ENCODE measurements around the gene SLCO2B1. TPM values are rescaled to one million over a fixed set of nuclear protein-coding genes. Genes with fewer than 3 reads are reported as not detected.
A peak's percentile ranks its signal among the peaks of the same experiment; 100 is the strongest.

Gene SLCO2B1
- total RNA-seq, 2 donors from 2014 or later = 37.6 to 50.3 TPM

- H3K9me3 ChIP-seq = no peaks in the 10 kb centered on the region
- no peaks in the 10 kb centered on the region for H3K27me3 ChIP-seq
- no peak overlapping the region for H3K4me3 ChIP-seq
- no peaks in the 10 kb centered on the region for H3K4me1 ChIP-seq
- intact Hi-C loops (cut with DNase I) = no loop called here
- no peak for TF ChIP-seq CTCF (IDR thresholded peaks at IDR 0.05)
- DNase-seq = no peak
- H3K9ac ChIP-seq (ENCODE audit: low read depth in 2 of 2, low read length in 2 of 2) = no peak overlapping the region
- H3K36me3 ChIP-seq = no peaks in the 10 kb centered on the region
- H3K27ac ChIP-seq = no peak overlapping the region
These were observed 57.5 kb downstream of the SLCO2B1 start for GRCh38 chr11:75208446-75208845.

GRCh38 chr11:75212411-75212810 is 61.5 kb downstream of the SLCO2B1 start:
- H3K36me3 ChIP-seq = no peaks in the 10 kb centered on the region
- H3K4me3 ChIP-seq = no peak overlapping the region
- H3K27me3 ChIP-seq = no peaks in the 10 kb centered on the region
- H3K4me1 ChIP-seq = no peaks in the 10 kb centered on the region
- no peaks in the 10 kb centered on the region for H3K9me3 ChIP-seq
- intact Hi-C loops (cut with DNase I) = no loop called here
- no peak for TF ChIP-seq CTCF (IDR thresholded peaks at IDR 0.05)
- H3K9ac ChIP-seq (ENCODE audit: low read depth in 2 of 2, low read length in 2 of 2) = no peak overlapping the region
- DNase-seq = no peak
- no peak overlapping the region for H3K27ac ChIP-seq

- DNase-seq = peak; percentile 82
- Histone ChIP-seq H3K36me3 (no peaks in the 10 kb centered on the region), H3K9ac (ENCODE audit: low read depth in 2 of 2, low read length in 2 of 2) (no peak overlapping the region), H3K27me3 (no peaks in the 10 kb centered on the region), H3K4me3 (no peak overlapping the region), H3K27ac (no peak overlapping the region), H3K4me1 (no peaks in the 10 kb centered on the region), H3K9me3 (no peaks in the 10 kb centered on the region)
- TF ChIP-seq CTCF (IDR thresholded peaks at IDR 0.05) = no peak
- intact Hi-C loops (cut with DNase I) = no loop called here
These were observed 63.5 kb downstream of the SLCO2B1 start for GRCh38 chr11:75214411-75214821.

- H3K9me3 ChIP-seq = no peaks in the 10 kb centered on the region
- no peak for TF ChIP-seq CTCF (IDR thresholded peaks at IDR 0.05)
- intact Hi-C loops (cut with DNase I) = no loop called here
- DNase-seq = no peak
- no peak overlapping the region for H3K9ac ChIP-seq (ENCODE audit: low read depth in 2 of 2, low read length in 2 of 2)
- H3K4me3 ChIP-seq = no peak overlapping the region
- no peaks in the 10 kb centered on the region for H3K27me3 ChIP-seq
- no peaks in the 10 kb centered on the region for H3K36me3 ChIP-seq
- H3K4me1 ChIP-seq = no peaks in the 10 kb centered on the region
- no peak overlapping the region for H3K27ac ChIP-seq
These were observed 63.9 kb downstream of the SLCO2B1 start for GRCh38 chr11:75214843-75215242.

GRCh38 chr11:75219869-75220268 is 69.0 kb downstream of the SLCO2B1 start:
- Histone ChIP-seq H3K4me3 (no peak overlapping the region), H3K9me3 (no peaks in the 10 kb centered on the region), H3K4me1 (no peaks in the 10 kb centered on the region), H3K36me3 (no peaks in the 10 kb centered on the region), H3K27ac (no peak overlapping the region), H3K9ac (ENCODE audit: low read depth in 2 of 2, low read length in 2 of 2) (no peak overlapping the region), H3K27me3 (no peaks in the 10 kb centered on the region)
- no peak for TF ChIP-seq CTCF (IDR thresholded peaks at IDR 0.05)
- intact Hi-C loops (cut with DNase I) = no loop called here
- no peak for DNase-seq
